ENCODE data around the gene TRIP6.

DNA sequence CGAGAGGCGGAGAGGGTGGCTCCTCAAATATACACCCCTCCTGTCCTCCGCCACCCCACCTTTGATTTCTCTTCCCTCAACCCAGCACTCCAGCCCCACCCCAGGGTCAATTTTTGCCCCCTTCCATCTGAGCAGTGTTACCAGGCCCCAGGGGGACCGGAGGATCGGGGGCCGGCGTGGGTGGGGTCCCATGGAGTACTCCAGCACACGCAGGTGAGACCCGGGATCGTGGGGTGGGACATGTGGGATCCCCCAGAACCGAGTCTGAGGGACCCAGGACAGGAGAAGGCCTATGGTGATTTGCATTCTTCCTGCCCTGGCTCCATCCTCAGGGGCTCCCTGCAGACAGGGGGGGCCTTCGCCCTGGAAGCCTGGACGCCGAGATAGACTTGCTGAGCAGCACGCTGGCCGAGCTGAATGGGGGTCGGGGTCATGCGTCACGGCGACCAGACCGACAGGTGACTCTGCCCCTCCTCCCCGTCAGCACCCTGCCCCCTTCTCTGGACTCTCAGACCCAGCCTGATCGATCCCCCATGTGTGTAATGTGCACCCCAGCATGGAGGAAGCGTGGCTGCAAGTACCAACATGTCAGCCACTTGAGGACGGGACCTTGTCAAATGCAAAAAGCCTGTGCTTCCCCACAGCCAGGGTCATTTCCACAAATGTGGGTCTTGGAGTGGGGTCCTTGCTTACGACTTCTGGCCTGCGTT, 744 bp downstream of the TRIP6 start:
- no peak for TF ChIP-seq POLR2A (IDR thresholded peaks at IDR 0.05; ENCODE audit: low read depth, low read length)
- TF ChIP-seq, protein P1, sequence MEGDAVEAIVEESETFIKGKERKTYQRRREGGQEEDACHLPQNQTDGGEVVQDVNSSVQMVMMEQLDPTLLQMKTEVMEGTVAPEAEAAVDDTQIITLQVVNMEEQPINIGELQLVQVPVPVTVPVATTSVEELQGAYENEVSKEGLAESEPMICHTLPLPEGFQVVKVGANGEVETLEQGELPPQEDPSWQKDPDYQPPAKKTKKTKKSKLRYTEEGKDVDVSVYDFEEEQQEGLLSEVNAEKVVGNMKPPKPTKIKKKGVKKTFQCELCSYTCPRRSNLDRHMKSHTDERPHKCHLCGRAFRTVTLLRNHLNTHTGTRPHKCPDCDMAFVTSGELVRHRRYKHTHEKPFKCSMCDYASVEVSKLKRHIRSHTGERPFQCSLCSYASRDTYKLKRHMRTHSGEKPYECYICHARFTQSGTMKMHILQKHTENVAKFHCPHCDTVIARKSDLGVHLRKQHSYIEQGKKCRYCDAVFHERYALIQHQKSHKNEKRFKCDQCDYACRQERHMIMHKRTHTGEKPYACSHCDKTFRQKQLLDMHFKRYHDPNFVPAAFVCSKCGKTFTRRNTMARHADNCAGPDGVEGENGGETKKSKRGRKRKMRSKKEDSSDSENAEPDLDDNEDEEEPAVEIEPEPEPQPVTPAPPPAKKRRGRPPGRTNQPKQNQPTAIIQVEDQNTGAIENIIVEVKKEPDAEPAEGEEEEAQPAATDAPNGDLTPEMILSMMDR (IDR thresholded peaks at IDR 0.05; ENCODE audit: extremely low read depth in 1 of 2, insufficient read depth in 1 of 2, low read depth in 1 of 2, low read length in 2 of 2) = no peak
- TF ChIP-seq EZH2 (IDR thresholded peaks at IDR 0.05; ENCODE audit: borderline replicate concordance, low read depth, low read length, severe bottlenecking) = no peak
- no peak for TF ChIP-seq MYC (IDR thresholded peaks at IDR 0.05; ENCODE audit: low read depth, low read length)
- TF ChIP-seq JUN (IDR thresholded peaks at IDR 0.05; ENCODE audit: borderline replicate concordance, insufficient read depth, insufficient read length, low read depth) = no peak
- TF ChIP-seq FOS (IDR thresholded peaks at IDR 0.05; ENCODE audit: borderline replicate concordance, insufficient read depth, low read length) = no peak
